HepG2 (cell line): ENCODE measurements around the gene EIF3B. TPM values are rescaled to one million over a fixed set of nuclear protein-coding genes. Genes with fewer than 3 reads are reported as not detected.

Experiments used
- ATAC-seq: fragments of 200-7000 bp; cut with Tn5 transposase; 3 replicates; pipeline ENCODE4 v1.9.1; 2020; ENCODE audit warnings: mild to moderate bottlenecking, moderate library complexity
- BruUV-seq: library from RNA; stranded (reverse); fragments of 400-500 nt; replicated peaks from 2 replicates; lab custom pipeline; 2021; lab: Mats Ljungman, UMichigan
- CTCF ChIA-PET: fragments of 300-600 bp; formaldehyde crosslinking; extraction: SDS; loops from one replicate; lab custom pipeline; 2021; ENCODE audit warnings: low total read pairs, inconsistent platforms, low intra/inter-chr PET ratio; lab: Yijun Ruan, JAX
- POLR2A ChIA-PET: fragments of 350-600 bp; sonication (Branson Sonifier 250); formaldehyde crosslinking; loops from one replicate; lab custom pipeline; 2020; ENCODE audit warnings: antibody characterized with exemption, inconsistent platforms; lab: Yijun Ruan, JAX
- DNase-seq: peaks from one replicate; pipeline ENCODE4 v3.0.0-alpha.2; 2015; ENCODE audit warnings: low spot score
- FAIRE-seq: peaks from 3 replicates; lab custom pipeline; 2011; peaks lifted over from hg19 to GRCh38; lab: Jason Lieb, UNC
- H2AFZ ChIP-seq: one replicate; pipeline ENCODE4 v1.6.1; 2011; ENCODE audit warnings: low read length, inconsistent platforms
- H3K27ac ChIP-seq: fragments of 300-600 bp; 3 replicates; pipeline ENCODE4 v1.8.0; 2011; ENCODE audit warnings: mixed run types, mild to moderate bottlenecking, mixed read lengths, low read length, inconsistent platforms; ENCODE audit not compliant: insufficient read depth; ENCODE audit errors: extremely low read length
- H3K27me3 ChIP-seq, 2 experiments: fragments of 200-600 bp in 1 of 2; 2 replicates in 1 of 2; 3 replicates in 1 of 2; pipeline versions ENCODE4 v1.6.0 to v1.8.0; 2011; ENCODE audit warnings: low read length in 2 of 2, mild to moderate bottlenecking in 2 of 2, moderate library complexity in 2 of 2, inconsistent platforms in 1 of 2; ENCODE audit not compliant: insufficient read depth in 2 of 2, control insufficient read depth in 1 of 2
- H3K36me3 ChIP-seq, 2 experiments: fragments of 200-600 bp in 1 of 2; replicated peaks in 1 of 2; 2 replicates in 1 of 2; 3 replicates in 1 of 2; pipeline versions ENCODE4 v1.5.1 to v1.8.0; 2011; ENCODE audit warnings: low read length in 2 of 2, inconsistent platforms in 1 of 2; ENCODE audit not compliant: insufficient read depth in 2 of 2, control insufficient read depth in 1 of 2
- H3K4me1 ChIP-seq: 2 replicates; pipeline ENCODE4 v1.5.1; 2012; ENCODE audit warnings: low read length, inconsistent platforms; ENCODE audit not compliant: insufficient read depth
- H3K4me2 ChIP-seq: 2 replicates; pipeline ENCODE4 v1.6.0; 2011; ENCODE audit warnings: low read depth, low read length, inconsistent platforms
- H3K4me3 ChIP-seq, 3 experiments: fragments of 200-600 bp in 1 of 3; sonication (generic), shearing (Covaris generic) in 1 of 3; replicated peaks in 1 of 3; 2 replicates each; pipeline ENCODE4 v1.5.1; 2011 to 2016; ENCODE audit warnings: low read length in 3 of 3, inconsistent platforms in 2 of 3, low read depth in 2 of 3, mild to moderate bottlenecking in 2 of 3, control low read depth in 1 of 3, mixed read lengths in 1 of 3; ENCODE audit not compliant: insufficient read depth in 1 of 3
- H3K79me2 ChIP-seq: one replicate; pipeline ENCODE4 v1.6.1; 2011; ENCODE audit warnings: low read length, inconsistent platforms; ENCODE audit not compliant: insufficient read depth
- H3K9ac ChIP-seq: 2 replicates; pipeline ENCODE4 v1.6.0; 2011; ENCODE audit warnings: mild to moderate bottlenecking, low read depth, low read length, inconsistent platforms; ENCODE audit not compliant: insufficient read depth
- H3K9me3 ChIP-seq: 2 replicates; pipeline ENCODE4 v1.5.1; 2012; ENCODE audit warnings: mild to moderate bottlenecking, low read length
- H4K20me1 ChIP-seq: 2 replicates; pipeline ENCODE4 v1.6.0; 2011; ENCODE audit warnings: inconsistent platforms, mild to moderate bottlenecking, low read length, moderate library complexity; ENCODE audit not compliant: insufficient read depth
- DNMT3B ChIP-seq: conservative IDR thresholded peaks from 2 replicates; pipeline ENCODE4 v1.6.1; 2016; ENCODE audit warnings: missing biosample characterization, control low read depth
- GABPA ChIP-seq, 2 experiments: IDR thresholded peaks; 2 replicates each; pipeline ENCODE4 v1.6.1; 2011 to 2016; ENCODE audit warnings: low read depth in 2 of 2, low read length in 1 of 2, missing biosample characterization in 1 of 2, missing genetic modification characterization in 1 of 2
- GLMP ChIP-seq: sonication (generic); formaldehyde crosslinking; IDR thresholded peaks from 2 replicates; pipeline ENCODE4 v1.9.0; 2021; ENCODE audit warnings: missing genetic modification reagents, mild to moderate bottlenecking, borderline replicate concordance
- KMT2B ChIP-seq: IDR thresholded peaks from 2 replicates; pipeline ENCODE4 v1.6.1; 2016; ENCODE audit warnings: missing genetic modification reagents, missing compliant biosample characterization
- MAFG ChIP-seq: sonication (generic); formaldehyde crosslinking; IDR thresholded peaks from 2 replicates; pipeline ENCODE4 v1.5.1; 2020; ENCODE audit warnings: mild to moderate bottlenecking, missing genetic modification reagents
- MNT ChIP-seq: fragments of 450-650 bp; IDR thresholded peaks from 2 replicates; pipeline ENCODE4 v1.6.1; 2016
- MXD1 ChIP-seq: sonication (generic); formaldehyde crosslinking; IDR thresholded peaks from 2 replicates; pipeline ENCODE4 v1.4.0; 2020; ENCODE audit warnings: mild to moderate bottlenecking, missing genetic modification reagents
- NR2F2 ChIP-seq: IDR thresholded peaks from 2 replicates; pipeline ENCODE4 v1.6.1; 2012; ENCODE audit warnings: low read depth, inconsistent platforms, borderline replicate concordance
- RNF2 ChIP-seq: fragments of 450-650 bp; conservative IDR thresholded peaks from 2 replicates; pipeline ENCODE4 v1.6.1; 2016; ENCODE audit warnings: low read depth
- THRA ChIP-seq: sonication (generic); formaldehyde crosslinking; IDR thresholded peaks from 2 replicates; pipeline ENCODE4 v1.4.0; 2020; ENCODE audit warnings: missing genetic modification reagents, borderline replicate concordance
- XBP1 ChIP-seq: sonication (generic); formaldehyde crosslinking; IDR thresholded peaks from 2 replicates; pipeline ENCODE4 v1.5.0; 2020; ENCODE audit warnings: missing genetic modification reagents
- ZNF138 ChIP-seq: sonication (generic); formaldehyde crosslinking; IDR thresholded peaks from 2 replicates; pipeline ENCODE4 v1.5.0; 2020; ENCODE audit warnings: mild to moderate bottlenecking, low read depth, missing genetic modification reagents
- ZNF468 ChIP-seq: sonication (generic); formaldehyde crosslinking; IDR thresholded peaks from 2 replicates; pipeline ENCODE4 v1.8.0; 2022; ENCODE audit warnings: mild to moderate bottlenecking, moderate library complexity, missing genetic modification reagents
- ZNF530 ChIP-seq: sonication (generic); formaldehyde crosslinking; IDR thresholded peaks from 2 replicates; pipeline ENCODE4 v1.5.0; 2020; ENCODE audit warnings: low read depth, mild to moderate bottlenecking, missing genetic modification reagents
- WGBS: methylation state at CpG from one replicate; pipeline ENCODE4 v1.1.6; 2017; ENCODE audit warnings: low lambda C conversion rate; 5-methylcytosine and 5-hydroxymethylcytosine counted together
- in situ Hi-C: cut with HindIII; loops from 2 replicates; pipeline ENCODE4 v1.10.0; 2017; ENCODE audit warnings: low pct_unique_long_range_greater_than_20kb; ENCODE audit not compliant: extremely low pct_ligation_motif_present
- intact Hi-C: fragments of 100-400 bp; cut with micrococcal nuclease; formaldehyde crosslinking; loops from one replicate; pipeline ENCODE4 v1.10.0; 2022; ENCODE audit not compliant: unreplicated experiment
- polyA plus RNA-seq, 8 experiments: library from polyadenylated mRNA; depleted of rRNA in 3 of 8; stranded (reverse) in 7 of 8; unstranded in 1 of 8; fragments of >200 nt; fragmentation: Illumina TruSeq in 4 of 8; extraction: Trizol in 4 of 8; gene quantifications; 2 replicates each; pipeline versions ENCODE4 v1.2.1 to v1.2.3, GENCODE V29; 2011 to 2016; ENCODE audit warnings: low read depth in 4 of 8, missing spikeins in 1 of 8, mixed read lengths in 1 of 8; ENCODE audit not compliant: insufficient read depth in 1 of 8
- total RNA-seq, 5 experiments: library from RNA; depleted of rRNA; stranded (reverse); fragments of >200 nt; fragmentation: Illumina TruSeq; extraction: Trizol; gene quantifications; 2 replicates each; pipeline ENCODE4 v1.2.3, GENCODE V29; 2016; ENCODE audit warnings: low read depth in 1 of 5
- TF ChIP-seq, protein P1 (sequence below): conservative IDR thresholded peaks from 2 replicates; pipeline ENCODE4 v1.6.1; 2018; ENCODE audit warnings: missing genetic modification reagents
- TF ChIP-seq, protein P2 (sequence below): sonication (generic); formaldehyde crosslinking; IDR thresholded peaks from 2 replicates; pipeline ENCODE4 v1.5.1; 2020; ENCODE audit warnings: mild to moderate bottlenecking, missing genetic modification reagents, borderline replicate concordance

EIF3B gene
- total and polyA plus RNA-seq, 2 of the 13 experiments (the other 11 are each of a cell fraction or from before 2014, with no cell fraction given): 92.2 to 241 TPM

DNA sequence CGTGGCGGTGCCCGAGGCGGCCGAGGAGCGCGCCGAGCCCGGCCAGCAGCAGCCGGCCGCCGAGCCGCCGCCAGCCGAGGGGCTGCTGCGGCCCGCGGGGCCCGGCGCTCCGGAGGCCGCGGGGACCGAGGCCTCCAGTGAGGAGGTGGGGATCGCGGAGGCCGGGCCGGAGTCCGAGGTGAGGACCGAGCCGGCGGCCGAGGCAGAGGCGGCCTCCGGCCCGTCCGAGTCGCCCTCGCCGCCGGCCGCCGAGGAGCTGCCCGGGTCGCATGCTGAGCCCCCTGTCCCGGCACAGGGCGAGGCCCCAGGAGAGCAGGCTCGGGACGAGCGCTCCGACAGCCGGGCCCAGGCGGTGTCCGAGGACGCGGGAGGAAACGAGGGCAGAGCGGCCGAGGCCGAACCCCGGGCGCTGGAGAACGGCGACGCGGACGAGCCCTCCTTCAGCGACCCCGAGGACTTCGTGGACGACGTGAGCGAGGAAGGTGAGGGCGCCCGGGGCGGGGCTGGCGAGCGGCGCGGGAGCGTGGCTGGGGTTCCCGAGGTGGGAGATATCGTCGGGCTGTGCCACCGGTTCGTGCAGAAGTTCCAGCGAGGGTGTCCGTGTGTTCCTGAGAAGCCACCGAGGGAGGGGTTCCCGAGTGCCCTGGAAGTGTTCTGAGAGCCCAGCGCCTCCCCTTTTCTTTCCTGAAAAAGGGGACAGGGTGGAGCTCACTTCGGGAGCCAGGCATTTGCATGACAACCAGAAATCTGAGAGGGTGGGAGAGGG, 495 bp downstream of the EIF3B start:
- no TSS peak for BruUV-seq
- ATAC-seq (no peak), FAIRE-seq (no peak), DNase-seq (no peak)
- POLR2A ChIA-PET: interaction anchor here (1.2 to 1.7 kb wide), 4 partner anchors 21 to 113 kb away, joined by 3 to 9 read pairs (median 4); partner anchors contain the start of genes MRM2, NUDT1 and SNX8
- peak overlapping the region; percentile 80 for H3K4me2 ChIP-seq
- 0% methylated on average over 1 of the region's 92 CpGs for WGBS
- H3K9me3 ChIP-seq: no peaks in the 10 kb centered on the region
- in situ Hi-C loops: no loop called here
- H3K9ac ChIP-seq: peak overlapping the region; percentile 100
- peaks cover 43% of the 10 kb centered on the region for H4K20me1 ChIP-seq
- H3K36me3 ChIP-seq: peaks cover 8 to 31% of the 10 kb centered on the region in 2 experiments; a peak in 4 of 5 replicates
- intact Hi-C loops: loop anchor here (2.0 kb wide), 1 partner anchor 112 kb away; the partner anchor contains the start of genes MRM2 and NUDT1
- peak overlapping the region; percentile 100 for H3K27ac ChIP-seq
- H2AFZ ChIP-seq: no peak overlapping the region
- peak overlapping the region; percentile 96 to 98 (median 97) for H3K4me3 ChIP-seq
- no peaks in the 10 kb centered on the region; a peak in 1 of 5 replicates for H3K27me3 ChIP-seq
- CTCF ChIA-PET: no interaction called here
- peaks cover 61% of the 10 kb centered on the region for H3K4me1 ChIP-seq
- peaks cover 66% of the 10 kb centered on the region for H3K79me2 ChIP-seq
- TF ChIP-seq MAFG (CRISPR knock-in tag) (no peak), ZNF468 (CRISPR knock-in tag) (0 out of 2 replicates have a peak, but pooled peaks have one; percentile 30), THRA (CRISPR knock-in tag) (no peak), KMT2B (CRISPR knock-in tag) (no peak), NR2F2 (no peak), ZNF530 (CRISPR knock-in tag) (no peak), ZNF138 (CRISPR knock-in tag) (no peak), GLMP (CRISPR knock-in tag) (no peak), XBP1 (CRISPR knock-in tag) (no peak), DNMT3B (CRISPR knock-in tag) (no peak), MXD1 (CRISPR knock-in tag) (peak; percentile 54; the same call in 1 of the 2 replicates), GABPA (IDR thresholded peaks at IDR 0.05; ENCODE audit: low read depth, low read length) (no peak), GABPA (CRISPR knock-in tag; IDR thresholded peaks at IDR 0.05; ENCODE audit: low read depth) (no peak), RNF2 (no peak), MNT (no peak)
- TF ChIP-seq, protein P1, sequence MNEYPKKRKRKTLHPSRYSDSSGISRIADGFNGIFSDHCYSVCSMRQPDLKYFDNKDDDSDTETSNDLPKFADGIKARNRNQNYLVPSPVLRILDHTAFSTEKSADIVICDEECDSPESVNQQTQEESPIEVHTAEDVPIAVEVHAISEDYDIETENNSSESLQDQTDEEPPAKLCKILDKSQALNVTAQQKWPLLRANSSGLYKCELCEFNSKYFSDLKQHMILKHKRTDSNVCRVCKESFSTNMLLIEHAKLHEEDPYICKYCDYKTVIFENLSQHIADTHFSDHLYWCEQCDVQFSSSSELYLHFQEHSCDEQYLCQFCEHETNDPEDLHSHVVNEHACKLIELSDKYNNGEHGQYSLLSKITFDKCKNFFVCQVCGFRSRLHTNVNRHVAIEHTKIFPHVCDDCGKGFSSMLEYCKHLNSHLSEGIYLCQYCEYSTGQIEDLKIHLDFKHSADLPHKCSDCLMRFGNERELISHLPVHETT (CRISPR knock-in tag): no peak
- TF ChIP-seq, protein P2, sequence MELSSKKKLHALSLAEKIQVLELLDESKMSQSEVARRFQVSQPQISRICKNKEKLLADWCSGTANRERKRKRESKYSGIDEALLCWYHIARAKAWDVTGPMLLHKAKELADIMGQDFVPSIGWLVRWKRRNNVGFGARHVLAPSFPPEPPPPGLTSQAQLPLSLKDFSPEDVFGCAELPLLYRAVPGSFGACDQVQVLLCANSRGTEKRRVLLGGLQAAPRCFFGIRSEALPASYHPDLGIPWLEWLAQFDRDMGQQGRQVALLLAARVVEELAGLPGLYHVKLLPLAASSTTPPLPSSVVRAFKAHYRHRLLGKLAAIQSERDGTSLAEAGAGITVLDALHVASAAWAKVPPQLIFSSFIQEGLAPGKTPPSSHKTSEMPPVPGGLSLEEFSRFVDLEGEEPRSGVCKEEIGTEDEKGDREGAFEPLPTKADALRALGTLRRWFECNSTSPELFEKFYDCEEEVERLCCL: no peak
